OCI-LY3 (cell line): ENCODE measurements around the gene DAPP1.

Experiments used
- EZH2phosphoT487 ChIP-seq: fragments of 200-600 bp; shearing (Covaris generic); IDR thresholded peaks from 2 replicates; pipeline ENCODE4 v1.6.1; 2018; ENCODE audit warnings: antibody characterized with exemption, mixed run types, low read depth
- TF ChIP-seq, protein P1 (sequence below): fragments of 200-600, 300-600 bp; sonication (generic); IDR thresholded peaks from 2 replicates; pipeline ENCODE4 v1.5.1; 2014; ENCODE audit warnings: antibody characterized with exemption, low read length, low read depth

DNA sequence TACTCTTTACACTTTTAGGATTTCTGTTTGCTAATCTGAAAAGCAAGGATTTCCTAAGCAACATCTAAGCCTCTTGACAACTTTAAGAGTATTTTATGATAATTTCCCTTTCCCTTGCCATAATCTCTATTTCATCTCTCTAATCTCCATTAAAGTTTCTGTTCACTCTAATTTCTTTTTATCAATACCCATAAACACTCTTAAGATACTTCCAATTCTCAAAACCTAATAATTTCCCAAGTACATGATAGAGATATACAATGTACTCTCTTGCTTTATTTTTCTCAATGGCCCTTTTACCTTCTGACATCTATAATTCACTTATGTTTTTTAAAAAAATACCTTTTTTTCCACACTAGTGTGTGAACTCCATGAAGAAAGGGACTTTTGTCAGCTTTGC lies 26.8 kb downstream of the DAPP1 start:
- TF ChIP-seq, protein P1, sequence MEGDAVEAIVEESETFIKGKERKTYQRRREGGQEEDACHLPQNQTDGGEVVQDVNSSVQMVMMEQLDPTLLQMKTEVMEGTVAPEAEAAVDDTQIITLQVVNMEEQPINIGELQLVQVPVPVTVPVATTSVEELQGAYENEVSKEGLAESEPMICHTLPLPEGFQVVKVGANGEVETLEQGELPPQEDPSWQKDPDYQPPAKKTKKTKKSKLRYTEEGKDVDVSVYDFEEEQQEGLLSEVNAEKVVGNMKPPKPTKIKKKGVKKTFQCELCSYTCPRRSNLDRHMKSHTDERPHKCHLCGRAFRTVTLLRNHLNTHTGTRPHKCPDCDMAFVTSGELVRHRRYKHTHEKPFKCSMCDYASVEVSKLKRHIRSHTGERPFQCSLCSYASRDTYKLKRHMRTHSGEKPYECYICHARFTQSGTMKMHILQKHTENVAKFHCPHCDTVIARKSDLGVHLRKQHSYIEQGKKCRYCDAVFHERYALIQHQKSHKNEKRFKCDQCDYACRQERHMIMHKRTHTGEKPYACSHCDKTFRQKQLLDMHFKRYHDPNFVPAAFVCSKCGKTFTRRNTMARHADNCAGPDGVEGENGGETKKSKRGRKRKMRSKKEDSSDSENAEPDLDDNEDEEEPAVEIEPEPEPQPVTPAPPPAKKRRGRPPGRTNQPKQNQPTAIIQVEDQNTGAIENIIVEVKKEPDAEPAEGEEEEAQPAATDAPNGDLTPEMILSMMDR, result no peak
- no peak for TF ChIP-seq EZH2phosphoT487
